HFF-Myc (cell line): Measurements from ENCODE around the gene PPP1R16B.

Source experiments
- DNase-seq: peaks from one replicate; pipeline ENCODE4 v3.0.0-alpha.2; 2011; ENCODE audit warnings: low read depth; ENCODE audit errors: extremely low read depth
- H3K4me3 ChIP-seq: replicated peaks from 2 replicates; pipeline ENCODE4 v1.5.1; 2011; ENCODE audit warnings: low read depth, mild to moderate bottlenecking, control low read depth, low read length
- CTCF ChIP-seq: IDR thresholded peaks from 2 replicates; pipeline ENCODE4 v1.5.1; 2012; ENCODE audit warnings: mild to moderate bottlenecking, low read depth, low read length, control low read depth; ENCODE audit errors: missing control alignments

The PPP1R16B gene

GRCh38 chr20:38843346-38843745, 37.8 kb downstream of the PPP1R16B start:
- DNase-seq: no peak
- H3K4me3 ChIP-seq: no peak overlapping the region
- TF ChIP-seq CTCF: no peak

GRCh38 chr20:38844963-38845362, 39.5 kb downstream of the PPP1R16B start:
- no peak overlapping the region for H3K4me3 ChIP-seq
- no peak for DNase-seq
- no peak for TF ChIP-seq CTCF

- no peak overlapping the region for H3K4me3 ChIP-seq
- DNase-seq: no peak
- TF ChIP-seq CTCF: no peak
These were observed 42.3 kb downstream of the PPP1R16B start for GRCh38 chr20:38847840-38848239.

- no peak for TF ChIP-seq CTCF
- no peak for DNase-seq
- H3K4me3 ChIP-seq: no peak overlapping the region
These were observed 48.3 kb downstream of the PPP1R16B start for GRCh38 chr20:38853759-38854158.

GRCh38 chr20:38854654-38855066, 49.2 kb downstream of the PPP1R16B start:
- no peak overlapping the region for H3K4me3 ChIP-seq
- DNase-seq: no peak

GRCh38 chr20:38855356-38855755, 49.9 kb downstream of the PPP1R16B start:
- TF ChIP-seq CTCF: no peak
- peak; percentile 2 for DNase-seq
- H3K4me3 ChIP-seq: no peak overlapping the region

More at GRCh38 chr20:38854654-38855066, 49.2 kb downstream of the PPP1R16B start:
- no peak for TF ChIP-seq CTCF

GRCh38 chr20:38856570-38856969, 51.1 kb downstream of the PPP1R16B start:
- DNase-seq: no peak
- no peak for TF ChIP-seq CTCF
- H3K4me3 ChIP-seq: no peak overlapping the region
